Ishikawa (cell line): ENCODE data around the gene LRRD1.

Source experiments
- CEBPB ChIP-seq: IDR thresholded peaks from 2 replicates; pipeline ENCODE4 v1.6.1; 2012
- CREB1 ChIP-seq: IDR thresholded peaks from 2 replicates; pipeline ENCODE4 v1.6.1; 2012; ENCODE audit warnings: low read depth
- EGR1 ChIP-seq: IDR thresholded peaks from 2 replicates; pipeline ENCODE4 v1.6.1; 2012
- EP300 ChIP-seq: IDR thresholded peaks from 2 replicates; pipeline ENCODE4 v1.6.1; 2012; ENCODE audit warnings: borderline replicate concordance
- FOXM1 ChIP-seq: IDR thresholded peaks from 2 replicates; pipeline ENCODE4 v1.6.1; 2012; ENCODE audit warnings: low read depth, borderline replicate concordance
- MAX ChIP-seq: IDR thresholded peaks from 2 replicates; pipeline ENCODE4 v1.6.1; 2012
- NFIC ChIP-seq: IDR thresholded peaks from 2 replicates; pipeline ENCODE4 v1.6.1; 2012
- RAD21 ChIP-seq: IDR thresholded peaks from 2 replicates; pipeline ENCODE4 v1.6.1; 2012; ENCODE audit warnings: low read depth
- REST ChIP-seq: IDR thresholded peaks from 2 replicates; pipeline ENCODE4 v1.6.1; 2012; ENCODE audit warnings: low read depth, mild to moderate bottlenecking
- TAF1 ChIP-seq: IDR thresholded peaks from 2 replicates; pipeline ENCODE4 v1.6.1; 2012; ENCODE audit warnings: low read depth, mild to moderate bottlenecking
- TCF12 ChIP-seq: IDR thresholded peaks from 2 replicates; pipeline ENCODE4 v1.6.1; 2012; ENCODE audit warnings: low read depth
- TEAD4 ChIP-seq: IDR thresholded peaks from 2 replicates; pipeline ENCODE4 v1.6.1; 2012
- USF1 ChIP-seq: IDR thresholded peaks from 2 replicates; pipeline ENCODE4 v1.6.1; 2012
- YY1 ChIP-seq: IDR thresholded peaks from 2 replicates; pipeline ENCODE4 v1.6.1; 2012; ENCODE audit warnings: low read depth
- ZBTB7A ChIP-seq: IDR thresholded peaks from 2 replicates; pipeline ENCODE4 v1.6.1; 2012; ENCODE audit warnings: low read depth

LRRD1 gene

GRCh38 chr7:92206672-92207071, 27.7 kb upstream of the LRRD1 start:
- no peak for TF ChIP-seq YY1
- no peak for TF ChIP-seq TAF1
- TF ChIP-seq ZBTB7A = no peak
- TF ChIP-seq RAD21 = no peak
- TF ChIP-seq TEAD4 = no peak
- TF ChIP-seq EP300 = no peak
- TF ChIP-seq REST = no peak
- no peak for TF ChIP-seq CEBPB
- no peak for TF ChIP-seq TCF12
- TF ChIP-seq EGR1 = no peak
- no peak for TF ChIP-seq NFIC
- no peak for TF ChIP-seq FOXM1
- no peak for TF ChIP-seq MAX
- TF ChIP-seq CREB1 = no peak
- TF ChIP-seq USF1 = no peak

- TF ChIP-seq TAF1 = no peak
- TF ChIP-seq EP300 = no peak
- TF ChIP-seq FOXM1 = no peak
- TF ChIP-seq YY1 = no peak
These were observed 27.0 kb upstream of the LRRD1 start for GRCh38 chr7:92205987-92206386.

- TF ChIP-seq EP300 = no peak
- TF ChIP-seq YY1 = no peak
- TF ChIP-seq CREB1 = no peak
- no peak for TF ChIP-seq REST
- TF ChIP-seq CEBPB = no peak
- TF ChIP-seq EGR1 = no peak
- TF ChIP-seq MAX = no peak
- TF ChIP-seq TAF1 = no peak
- TF ChIP-seq TEAD4 = no peak
- no peak for TF ChIP-seq RAD21
- no peak for TF ChIP-seq NFIC
- TF ChIP-seq ZBTB7A = no peak
These were observed 21.8 kb upstream of the LRRD1 start for GRCh38 chr7:92200791-92201190.

- TF ChIP-seq CEBPB (no peak), TAF1 (no peak), TEAD4 (no peak), REST (no peak), TCF12 (no peak), RAD21 (no peak), CREB1 (no peak), NFIC (no peak), USF1 (no peak), FOXM1 (no peak), ZBTB7A (no peak), EGR1 (no peak), EP300 (no peak), MAX (no peak), YY1 (no peak)
These were observed 13.4 kb upstream of the LRRD1 start for GRCh38 chr7:92192326-92192725.

GRCh38 chr7:92177362-92177761, 1.6 kb downstream of the LRRD1 start:
- TF ChIP-seq FOXM1 (no peak), TAF1 (no peak), MAX (no peak), EP300 (no peak), NFIC (no peak), CREB1 (no peak), TCF12 (no peak), YY1 (no peak), REST (no peak)
